ENCODE measurements around the gene IL21.
"Not testable (repeated sequence)": the region's sequence is repeated elsewhere in the genome, so short reads cannot be mapped to it uniquely, and the experiment has no call there.

IL21 gene

DNA sequence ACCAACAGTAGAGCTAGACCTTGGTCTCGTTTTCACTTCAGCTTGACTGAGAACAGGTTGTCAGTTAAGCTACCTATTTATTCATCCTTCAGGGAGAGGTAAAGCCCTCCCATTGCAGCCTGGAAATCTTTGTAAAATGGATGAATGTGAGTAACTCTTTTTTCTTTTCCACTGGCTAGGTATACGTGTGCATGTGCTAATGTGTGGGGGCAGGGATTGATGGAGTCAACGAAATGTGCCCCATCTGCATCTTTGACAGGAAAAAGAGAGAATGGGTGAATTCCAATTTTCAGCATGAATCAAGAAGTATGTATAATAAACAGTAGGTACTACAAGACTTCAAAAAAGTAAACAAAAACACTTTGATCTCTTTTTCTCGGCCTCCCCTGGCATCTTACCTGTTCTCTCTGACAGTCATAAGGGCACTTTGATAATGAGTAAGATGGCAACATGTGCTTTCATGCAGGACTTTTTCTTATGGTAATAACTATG, at the start of gene IL21:
Gene IL21 (minus strand): TSS at position 51 of the 492 bp plus-strand sequence. CDS start 55 bp downstream, outside the sequence.
- peak; percentile 21 for DNase-seq

DNA sequence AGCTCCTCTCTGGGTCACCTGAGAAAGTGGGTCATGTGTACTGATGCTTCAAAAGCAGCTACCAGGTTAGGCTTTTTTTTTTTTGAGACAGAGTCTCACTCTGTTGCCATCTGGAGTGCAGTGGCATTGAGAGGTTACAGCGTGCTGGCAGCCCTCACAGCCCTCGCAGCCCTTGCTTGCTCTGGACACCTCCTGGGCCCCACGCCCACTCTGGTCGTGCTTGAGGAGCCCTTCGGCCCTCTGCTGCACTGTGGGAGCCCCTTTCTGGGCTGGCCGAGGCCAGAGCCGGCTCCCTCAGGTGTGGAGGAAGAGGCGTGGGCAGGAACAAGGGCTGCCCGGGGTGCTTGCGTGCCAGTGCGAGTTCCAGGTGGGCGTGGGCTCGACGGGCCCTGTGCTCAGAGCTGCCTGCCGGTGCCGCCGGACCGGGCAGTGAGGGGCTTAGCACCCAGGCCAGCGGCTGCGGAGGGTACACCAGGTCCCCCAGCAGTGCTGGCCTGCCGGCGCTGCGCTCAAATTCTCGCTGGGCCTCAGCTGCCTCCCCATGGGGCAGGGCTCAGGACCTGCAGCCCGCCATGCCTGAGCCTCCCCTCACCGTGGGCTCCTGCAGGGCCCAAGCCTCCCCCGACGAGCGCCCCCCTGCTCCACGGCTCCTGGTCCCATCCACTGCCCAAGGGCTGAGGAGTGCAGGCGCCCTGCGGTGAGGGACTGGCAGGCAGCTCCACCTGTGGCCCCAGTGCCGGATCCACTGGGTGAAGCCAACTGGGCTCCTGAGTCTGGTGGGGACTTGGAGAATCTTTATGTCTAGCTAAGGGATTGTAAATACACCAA, 49.3 kb upstream of the IL21 start:
- no peak for DNase-seq

DNA sequence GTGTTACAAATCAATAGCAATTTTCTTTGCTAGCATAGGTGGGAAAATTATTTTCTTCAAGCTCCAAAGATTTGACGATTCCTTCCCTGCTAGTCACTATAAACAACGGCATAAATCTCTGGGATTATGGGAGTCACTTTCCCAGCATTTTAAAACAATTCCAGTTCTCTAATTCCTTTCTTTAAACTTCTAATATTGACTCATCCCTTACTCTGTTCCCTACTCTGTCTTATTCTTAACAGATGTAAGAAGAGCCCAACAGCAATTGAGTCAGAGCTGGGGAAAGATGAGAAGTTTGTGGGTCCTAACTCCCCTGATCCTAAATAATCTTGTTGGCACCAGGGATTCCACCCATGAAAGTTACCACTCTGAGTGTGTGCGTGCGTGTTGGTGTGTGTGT, 47.4 kb upstream of the IL21 start:
- DNase-seq = no peak

DNA sequence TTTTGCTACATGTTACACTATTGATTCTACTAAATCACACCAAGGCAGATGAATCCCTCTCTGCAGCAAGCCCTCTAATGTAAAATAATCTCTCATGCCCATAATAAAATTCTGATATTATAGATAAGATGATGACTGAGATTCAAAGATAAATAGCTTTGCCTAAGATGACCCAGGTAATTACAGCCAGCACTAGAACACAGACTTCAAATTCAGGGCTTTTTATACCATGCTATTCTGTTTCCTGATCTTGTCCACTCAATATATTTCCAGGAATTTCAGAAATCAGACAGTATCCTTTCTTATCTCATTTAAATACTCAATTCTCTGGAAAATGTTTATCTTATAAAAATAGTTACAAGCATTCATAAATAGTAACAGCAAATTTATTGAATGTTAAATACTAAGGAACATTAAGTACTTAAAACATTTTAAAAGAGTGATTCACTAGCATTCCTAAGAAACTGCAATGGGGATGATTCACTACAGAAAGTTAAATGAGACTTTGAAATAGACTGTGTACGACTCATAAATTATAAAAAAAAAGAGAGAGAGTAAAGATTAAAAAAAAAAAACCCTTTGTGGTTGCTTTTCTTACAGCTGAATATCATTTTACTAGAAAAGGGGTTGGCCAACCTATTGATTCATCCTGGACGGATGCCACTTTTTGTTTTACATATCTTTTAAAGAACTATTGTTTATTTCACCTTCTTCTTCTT, 45.8 kb upstream of the IL21 start:
- no peak for DNase-seq

DNA sequence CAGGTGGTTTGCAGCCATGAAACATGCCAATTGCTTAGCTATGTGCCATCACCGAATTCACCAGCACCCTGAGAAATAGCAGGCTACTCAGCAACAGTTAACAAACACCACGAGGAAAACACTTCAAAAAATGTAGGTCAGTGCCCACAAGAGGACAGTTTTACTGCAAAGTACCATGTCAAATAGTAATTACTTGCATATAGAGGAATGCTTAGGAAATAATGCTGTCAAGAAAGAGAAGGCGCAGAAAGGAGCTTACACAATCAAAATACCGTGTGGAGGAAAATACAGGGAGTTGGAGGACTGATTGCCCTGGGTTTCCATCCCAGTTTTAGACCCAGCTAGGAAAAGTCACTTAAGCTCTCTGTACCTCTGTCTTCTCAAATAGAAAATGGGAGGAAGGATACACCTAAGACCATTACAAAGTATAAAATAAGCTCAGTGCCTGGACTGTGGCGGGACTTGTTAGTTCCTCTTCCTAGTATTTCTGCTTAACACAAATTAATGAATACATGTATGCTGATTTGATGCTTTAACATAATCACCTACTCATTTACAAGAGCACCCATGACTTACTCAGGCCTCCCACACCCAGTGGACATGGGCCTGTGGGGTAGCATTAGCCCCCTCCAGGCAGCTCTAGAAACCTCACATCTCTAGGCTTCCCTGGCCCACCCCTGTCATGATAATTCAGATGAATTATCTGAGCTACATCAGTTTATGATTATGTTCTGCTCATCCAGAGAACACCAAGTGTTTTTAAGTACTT, 44.5 kb upstream of the IL21 start:
- DNase-seq = no peak

DNA sequence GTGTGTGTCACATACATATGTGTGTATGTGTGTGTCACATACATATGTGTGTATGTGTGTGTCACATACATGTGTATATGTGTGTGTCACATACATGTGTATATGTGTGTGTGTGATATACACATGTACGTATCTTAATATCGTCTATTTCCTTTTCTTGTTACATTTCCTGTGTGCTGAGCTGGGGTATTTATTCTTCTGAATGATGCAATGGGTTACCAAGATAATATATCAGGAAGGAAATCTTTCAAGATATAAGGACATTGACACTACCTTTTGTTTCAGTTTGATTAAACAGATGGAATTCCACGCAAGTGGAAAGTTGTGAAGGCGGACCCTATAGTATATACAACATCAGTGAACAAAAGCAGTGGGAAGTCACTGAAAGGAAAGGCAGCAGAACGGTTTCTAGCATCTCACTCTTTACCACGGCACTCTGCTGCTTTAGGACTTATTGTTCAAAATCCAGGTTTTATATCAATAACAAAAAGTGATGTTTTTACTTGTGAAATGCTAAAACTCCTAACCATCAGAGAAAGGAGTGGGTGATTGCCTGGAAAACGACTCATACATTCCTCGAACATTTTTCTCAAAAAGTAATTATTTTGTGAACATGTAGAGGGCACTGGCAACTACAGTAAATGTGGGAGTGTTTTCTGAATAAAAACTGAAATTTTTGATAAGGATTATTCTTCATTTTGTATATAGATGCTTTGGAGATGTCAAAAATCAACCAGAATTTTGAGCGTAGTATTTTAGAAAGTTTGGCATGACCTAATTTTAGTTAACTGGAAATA, 43.1 kb upstream of the IL21 start:
- DNase-seq = peak; percentile 45

DNA sequence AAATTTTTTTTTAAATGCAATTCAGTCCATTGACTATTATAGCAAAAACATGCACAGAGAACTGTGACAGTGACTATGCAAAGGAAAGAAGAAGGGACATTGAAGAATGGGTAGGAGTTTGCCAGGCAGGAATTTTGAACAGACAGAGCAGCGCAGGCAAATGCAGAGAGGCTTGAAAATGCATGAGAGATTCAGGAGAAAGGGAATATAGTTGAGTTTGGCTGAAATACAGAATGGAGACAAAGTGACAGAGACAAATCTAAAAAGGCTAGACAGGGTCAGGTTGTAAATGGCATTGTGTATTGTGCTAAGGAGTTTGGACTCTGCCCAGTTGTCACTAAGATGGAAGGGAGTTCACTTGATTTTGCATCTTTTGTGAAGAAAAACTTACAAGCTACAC, 42.4 kb upstream of the IL21 start:
- DNase-seq = no peak

DNA sequence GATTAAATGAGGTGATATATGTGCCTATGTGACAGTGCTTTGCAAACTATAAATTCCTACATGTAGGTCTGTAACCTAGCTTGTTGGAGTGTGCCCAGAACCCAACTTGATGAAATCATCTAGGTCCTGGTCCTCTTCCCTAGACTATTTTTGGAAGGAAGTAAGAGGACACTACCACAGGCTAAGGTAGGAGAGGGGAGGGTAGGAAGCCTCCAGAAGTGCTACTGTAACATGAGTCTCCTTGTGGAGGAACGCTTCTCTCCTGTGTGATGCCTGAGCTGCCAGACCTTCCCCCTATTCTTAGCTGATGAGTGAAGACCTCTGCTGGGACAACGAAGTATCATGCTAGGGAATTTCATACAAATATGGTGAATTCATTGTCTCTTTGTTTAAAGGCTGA, 41.8 kb upstream of the IL21 start:
- no peak for DNase-seq

DNA sequence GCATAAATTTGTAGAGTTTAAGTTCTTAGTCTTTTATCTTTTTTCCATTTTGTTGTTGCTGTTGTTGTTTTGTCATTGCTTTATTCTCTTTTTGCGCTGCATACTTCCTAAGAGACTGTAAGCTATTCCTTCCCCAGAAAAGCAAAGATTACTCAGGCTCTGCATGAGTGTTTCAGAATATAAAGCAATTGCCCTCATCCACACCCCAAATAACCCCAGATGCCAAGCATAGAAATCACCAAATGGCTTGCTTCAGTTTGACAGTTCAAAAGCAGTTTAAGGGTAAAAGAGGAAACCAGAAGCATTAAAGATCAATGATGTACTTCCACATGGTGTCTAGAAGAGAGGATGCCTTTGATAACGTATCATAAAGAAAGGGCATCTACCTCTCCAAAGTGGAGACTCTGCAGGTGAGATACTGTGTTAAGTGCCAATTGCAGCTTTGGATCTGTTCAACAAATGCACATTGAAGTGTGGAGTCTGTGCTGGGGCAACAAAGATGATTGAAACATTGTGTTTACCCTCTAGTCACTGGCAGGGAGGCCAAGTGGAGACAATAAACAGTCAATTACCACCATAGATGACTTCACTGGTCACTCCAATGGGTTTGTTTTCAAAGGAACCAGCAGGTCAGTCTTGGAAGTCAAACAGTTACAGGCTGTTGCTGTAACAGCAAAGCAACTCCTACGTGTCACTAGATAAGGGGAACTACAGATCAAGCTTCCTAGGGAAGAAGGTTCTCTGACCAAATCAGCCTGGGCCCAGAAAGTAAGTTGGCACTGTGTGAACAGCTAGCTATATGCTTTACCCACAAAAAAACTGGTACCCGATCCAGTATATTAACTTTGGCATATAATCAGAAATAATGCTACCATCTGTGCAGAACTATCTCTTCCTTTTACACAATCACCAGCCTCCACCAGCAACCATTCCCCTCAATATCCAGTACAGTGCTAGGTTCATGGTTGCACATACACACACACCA, 40.6 kb upstream of the IL21 start:
- DNase-seq = no peak

DNA sequence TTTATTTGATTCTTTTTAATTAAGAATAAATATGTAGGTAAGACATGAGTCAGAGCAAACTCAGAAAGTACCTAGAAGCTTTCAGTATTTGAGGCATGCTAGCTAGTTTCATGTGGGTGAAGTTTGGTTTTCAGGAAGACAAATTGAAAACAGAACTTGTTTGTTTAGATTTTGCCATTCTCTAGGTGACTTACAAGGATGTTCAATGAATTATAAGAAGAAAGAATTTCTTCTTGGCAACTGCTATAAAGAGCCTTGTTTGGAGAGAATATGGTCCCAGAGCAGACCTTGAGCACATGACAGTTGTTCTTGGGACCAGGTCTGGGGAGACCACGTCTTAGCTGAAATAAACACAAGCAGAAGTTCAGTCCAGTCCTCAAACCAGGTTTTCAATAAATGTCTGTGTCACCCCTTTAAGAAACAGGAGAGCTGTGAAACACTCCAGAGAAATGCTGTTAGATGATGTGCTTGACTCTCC, 38.0 kb upstream of the IL21 start:
- DNase-seq = no peak

DNA sequence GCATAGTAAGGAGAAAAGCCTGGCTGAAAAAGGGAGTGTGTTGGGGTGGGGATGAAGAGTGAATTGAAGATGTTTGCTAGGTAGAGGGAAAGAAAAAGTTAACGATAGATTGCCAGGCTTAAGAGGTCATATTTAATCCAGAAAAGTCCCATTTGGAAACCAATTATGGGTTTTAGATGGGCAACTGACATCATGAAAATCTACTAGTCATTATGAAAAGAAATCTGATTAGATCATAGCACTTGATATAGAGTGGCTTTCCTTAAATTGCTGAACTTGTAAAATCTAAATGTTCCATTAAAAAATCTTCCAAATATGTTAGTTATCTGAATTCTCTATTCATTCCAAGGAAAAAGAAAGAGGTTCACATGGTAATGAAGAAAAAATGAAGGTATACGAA, 37.5 kb upstream of the IL21 start:
- DNase-seq = no peak

DNA sequence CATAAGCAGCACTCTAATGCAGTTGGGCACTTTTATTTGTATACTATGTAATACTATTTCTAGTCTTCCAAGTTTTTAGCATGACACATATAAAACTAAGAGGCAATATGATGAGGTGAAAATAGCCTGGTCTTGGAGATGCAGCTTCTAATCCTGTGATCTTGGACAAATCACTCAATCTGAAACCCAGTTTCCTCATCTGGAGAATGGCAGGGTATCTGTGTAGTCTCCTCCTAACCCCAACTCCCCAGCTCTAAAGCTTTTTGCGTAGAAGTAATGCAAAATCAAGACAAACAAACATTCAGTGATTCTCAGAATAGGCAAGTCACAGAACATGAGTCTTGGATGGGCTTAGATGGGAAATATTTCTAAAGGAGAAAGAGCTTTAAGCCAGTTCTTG, 36.7 kb upstream of the IL21 start:
- DNase-seq = no peak

DNA sequence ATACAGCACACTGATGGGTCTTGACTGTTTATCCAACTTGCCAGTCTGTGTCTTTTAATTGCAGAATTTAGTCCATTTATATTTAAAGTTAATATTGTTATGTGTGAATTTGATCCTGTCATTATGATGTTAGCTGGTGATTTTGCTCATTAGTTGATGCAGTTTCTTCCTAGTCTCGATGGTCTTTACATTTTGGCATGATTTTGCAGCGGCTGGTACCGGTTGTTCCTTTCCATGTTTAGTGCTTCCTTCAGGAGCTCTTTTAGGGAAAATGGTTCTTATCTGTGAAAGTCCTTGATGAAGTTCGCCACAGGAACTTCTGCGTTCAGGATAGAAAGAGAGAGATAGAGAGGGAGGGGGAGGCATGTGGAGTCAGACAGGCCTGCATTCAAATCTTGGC, 35.7 kb upstream of the IL21 start:
- DNase-seq = not testable (repeated sequence)

DNA sequence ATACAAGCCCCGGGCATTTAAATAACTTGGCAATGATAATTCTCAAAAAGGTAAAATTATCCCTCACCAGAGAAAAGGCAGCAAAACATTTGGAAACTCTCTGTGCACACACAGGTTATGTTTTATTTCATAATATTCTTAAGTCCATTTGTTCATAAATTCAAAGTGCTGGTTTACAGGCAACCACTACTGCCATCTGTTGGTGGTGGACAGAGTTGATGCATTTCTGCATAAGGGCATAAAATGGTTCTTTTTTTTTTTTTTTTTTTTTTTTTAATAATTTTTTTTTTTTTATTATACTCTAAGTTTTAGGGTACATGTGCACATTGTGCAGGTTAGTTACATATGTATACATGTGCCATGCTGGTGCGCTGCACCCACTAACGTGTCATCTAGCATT, 31.5 kb upstream of the IL21 start:
- DNase-seq = peak; percentile 78

DNA sequence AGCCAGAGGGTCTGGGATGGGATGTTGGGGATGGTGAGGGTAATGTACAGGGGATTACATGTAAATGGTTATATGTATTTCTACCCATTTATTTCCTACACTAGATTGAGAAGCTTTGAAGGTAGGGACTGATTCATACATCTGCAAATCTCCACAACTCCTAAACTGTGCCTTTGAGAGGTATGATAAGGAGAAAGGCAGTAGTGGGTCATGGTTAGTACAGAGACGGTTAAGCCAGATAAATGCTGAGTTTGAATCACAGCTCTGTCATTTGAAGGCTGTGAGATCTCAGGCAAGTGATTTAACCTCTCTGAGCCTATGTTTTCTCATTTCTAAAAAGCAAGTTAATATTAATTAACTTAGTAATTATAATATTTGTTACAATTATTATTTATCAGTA, 29.3 kb upstream of the IL21 start:
- no peak for DNase-seq

DNA sequence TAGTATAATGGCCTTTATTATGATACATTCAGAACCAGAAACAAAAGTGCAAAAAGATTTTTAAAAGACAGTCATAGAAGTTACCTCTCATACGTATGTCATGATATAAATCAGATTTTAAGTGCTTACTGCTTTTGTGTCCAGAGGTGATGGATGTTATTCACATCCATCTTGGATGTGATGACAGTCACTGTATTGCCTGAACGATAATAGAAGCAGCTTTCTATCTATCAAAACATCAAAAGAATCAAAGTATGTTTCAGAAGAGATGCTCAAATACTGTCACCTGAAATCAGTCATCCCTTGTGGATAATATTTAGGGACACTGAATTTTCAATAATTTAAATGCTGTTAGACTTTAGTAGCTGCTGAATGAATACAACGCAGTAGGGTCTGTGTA, 26.8 kb upstream of the IL21 start:
- no peak for DNase-seq

DNA sequence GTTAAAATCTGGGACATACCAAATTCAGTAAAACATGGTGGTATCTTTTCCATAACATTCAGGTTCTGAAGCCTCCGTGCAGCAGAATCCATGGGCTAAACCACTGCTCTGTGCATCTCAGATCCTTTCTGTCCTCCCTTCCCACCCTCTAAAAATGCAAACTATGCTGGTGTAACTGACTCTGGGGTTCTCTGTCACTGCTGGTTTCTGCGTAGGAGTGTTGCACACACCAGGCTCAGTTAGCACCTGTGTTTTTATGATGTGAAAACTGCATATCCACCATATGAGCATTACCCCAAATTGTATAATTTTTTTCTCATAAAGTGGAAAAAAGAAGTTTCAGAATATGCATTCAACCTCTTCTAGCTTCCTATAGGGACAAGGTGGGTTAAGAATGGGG, 22.4 kb upstream of the IL21 start:
- no peak for DNase-seq

DNA sequence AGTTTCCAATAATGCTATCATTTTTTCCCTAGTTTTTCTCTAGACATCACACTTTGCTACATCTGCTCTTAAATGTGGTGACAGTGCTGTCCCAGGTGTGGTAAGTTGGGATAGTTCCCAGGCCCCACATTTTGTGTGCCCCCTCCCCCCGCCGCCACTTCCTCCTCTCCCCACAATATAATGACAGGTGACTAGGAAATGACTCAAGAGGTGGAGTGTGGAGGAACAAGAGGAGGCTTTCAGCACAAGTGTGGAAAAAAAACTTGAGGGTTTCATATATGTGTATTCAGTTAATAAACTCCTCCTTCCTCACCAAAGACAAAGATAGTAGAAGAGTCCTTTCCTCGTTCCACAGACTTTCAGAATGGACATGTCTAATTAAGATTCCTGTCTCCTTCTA, 18.3 kb upstream of the IL21 start:
- DNase-seq = no peak

DNA sequence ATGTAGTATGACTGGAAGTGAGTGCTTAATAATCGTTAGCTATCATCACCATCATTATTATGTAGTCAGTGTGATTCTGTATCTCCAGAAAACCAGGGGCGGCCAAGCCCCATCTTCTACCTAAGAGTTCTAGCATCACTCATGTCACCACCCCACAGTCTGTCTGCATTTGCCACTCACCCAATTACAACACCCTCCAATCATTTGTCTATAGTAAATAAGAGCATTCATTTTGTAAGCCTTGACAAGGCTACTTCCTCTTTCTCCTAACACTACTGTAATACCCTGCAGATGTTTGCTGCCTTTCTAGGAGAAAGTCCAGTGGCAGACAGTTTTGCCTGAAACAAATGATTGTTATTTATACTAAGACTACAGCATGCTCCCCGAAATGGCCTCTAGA, 15.8 kb upstream of the IL21 start:
- DNase-seq = no peak

DNA sequence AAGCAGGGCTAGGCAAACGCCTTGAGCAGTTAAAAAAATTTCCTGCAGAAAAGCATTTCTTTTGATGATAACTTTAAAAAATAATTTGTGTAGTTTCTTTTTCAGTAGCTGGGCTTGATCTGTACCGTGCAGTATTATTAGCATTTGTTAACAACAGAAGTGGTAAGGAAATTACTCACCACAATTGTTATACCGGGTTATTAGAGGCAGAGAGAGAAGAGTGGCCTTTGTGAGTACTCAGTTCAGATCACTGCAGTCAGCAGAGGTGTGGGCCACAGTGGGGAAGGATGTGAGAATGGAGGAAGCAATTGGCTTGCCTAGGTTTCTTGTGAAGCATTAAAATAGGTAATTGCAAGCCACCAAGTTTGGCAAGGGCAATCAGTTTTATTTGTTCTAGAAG, 14.3 kb upstream of the IL21 start:
- no peak for DNase-seq

DNA sequence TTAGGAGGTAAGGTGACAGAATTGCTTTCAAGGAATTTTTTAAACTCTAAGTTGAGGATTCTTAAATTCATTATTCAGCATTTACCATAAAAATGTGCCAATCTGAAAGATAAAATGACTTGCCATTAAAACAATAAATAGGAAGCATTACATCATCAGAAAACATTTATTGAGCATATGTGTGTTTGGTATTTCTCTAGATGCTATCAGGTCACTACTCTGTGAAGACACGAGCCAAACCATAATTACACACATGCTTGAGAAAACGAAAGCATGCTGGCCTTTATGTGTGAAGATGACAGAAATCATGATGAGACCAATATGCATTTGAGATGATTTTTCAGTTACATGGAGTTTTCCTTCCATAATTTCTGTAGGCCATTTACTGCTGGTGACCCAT, 12.3 kb upstream of the IL21 start:
- DNase-seq = no peak
